ENCODE measurements around the gene HOXD8. TPM values are rescaled to one million over a fixed set of nuclear protein-coding genes. Genes with fewer than 3 reads are reported as not detected.

HOXD8 gene
- total and polyA plus RNA-seq, 2 of the 8 experiments (the other 6 are each of a cell fraction or from before 2014, with no cell fraction given) = not detected

DNA sequence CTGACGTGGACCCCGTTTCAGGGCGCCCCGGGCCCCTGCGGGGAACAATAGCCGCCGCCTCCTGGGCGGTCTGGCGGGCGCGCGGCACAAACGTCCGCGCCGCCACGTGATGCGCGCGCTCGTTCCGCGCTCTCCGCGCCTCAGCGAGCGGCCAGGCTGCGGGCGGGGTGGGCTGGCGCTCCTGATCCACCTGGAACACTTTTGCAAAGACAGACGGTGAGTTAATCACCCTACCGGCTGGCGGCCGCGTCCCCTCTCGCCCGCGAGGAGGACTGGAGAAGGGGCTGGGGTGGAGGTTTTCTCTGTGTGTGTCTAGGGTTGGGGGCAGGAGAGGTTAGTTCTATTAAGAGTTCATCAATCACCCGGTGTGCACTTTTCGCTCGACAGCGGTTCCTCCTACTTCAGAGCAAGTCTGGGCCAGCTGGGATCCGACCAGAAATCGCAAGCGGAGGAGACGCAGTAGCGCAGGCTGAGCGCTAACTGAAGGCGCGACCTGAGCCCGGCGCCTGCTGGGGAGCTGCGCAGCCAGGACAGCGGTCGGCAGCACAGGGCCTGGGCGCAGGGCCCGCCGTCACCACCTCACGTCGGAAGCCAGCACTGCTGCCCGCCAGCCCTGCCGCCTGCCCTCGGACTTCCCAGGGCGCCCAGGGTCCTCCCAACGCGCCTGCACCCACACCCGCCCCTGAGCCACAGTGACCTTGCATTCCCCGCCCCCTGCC, 48.7 kb downstream of the HOXD8 start (continued):
- TF ChIP-seq POLR2AphosphoS5 (IDR thresholded peaks at IDR 0.05; ENCODE audit: low read depth, low read length) (no peak), HDAC6 (IDR thresholded peaks at IDR 0.05; ENCODE audit: low read depth, low read length) (no peak)
